Activated naive CD8-positive, alpha-beta T cell treated with anti-CD3 and anti-CD28 coated beads, Interleukin-2, amount 10 ng/mL, durations not matched to agents 7 days and 5 days (primary cell): ENCODE measurements around the gene MRPL10. TPM values are rescaled to one million over a fixed set of nuclear protein-coding genes. Genes with fewer than 3 reads are reported as not detected.

Experiments
- ATAC-seq: fragments of 150-1000 bp; cut with Tn5 transposase; one replicate; pipeline ENCODE4 v1.10.0; 2021; ENCODE audit warnings: low read depth, moderate library complexity
- POLR2A ChIA-PET: fragments of 350-600 bp; sonication (Branson Sonifier 250); formaldehyde crosslinking; loops from one replicate; lab custom pipeline; 2021; ENCODE audit warnings: antibody characterized with exemption; lab: Charles Lee
- DNase-seq: peaks from one replicate; pipeline ENCODE4 v3.0.0; 2021
- H3K27ac Mint-ChIP-seq: one replicate; pipeline ENCODE4 v1.8.0; 2022; ENCODE audit warnings: mild to moderate bottlenecking, mixed read lengths
- H3K27me3 Mint-ChIP-seq: one replicate; pipeline ENCODE4 v1.8.0; 2022; ENCODE audit warnings: mild to moderate bottlenecking, moderate library complexity, mixed read lengths
- H3K36me3 Mint-ChIP-seq: one replicate; pipeline ENCODE4 v1.8.0; 2021; ENCODE audit warnings: mild to moderate bottlenecking, mixed read lengths
- H3K4me1 Mint-ChIP-seq: one replicate; pipeline ENCODE4 v1.8.0; 2021; ENCODE audit warnings: mixed read lengths
- H3K4me3 Mint-ChIP-seq: one replicate; pipeline ENCODE4 v1.8.0; 2022; ENCODE audit warnings: mild to moderate bottlenecking, moderate library complexity, mixed read lengths
- H3K9me3 Mint-ChIP-seq: one replicate; pipeline ENCODE4 v1.8.0; 2021; ENCODE audit warnings: mixed read lengths
- total RNA-seq, 2 experiments: library from RNA; stranded (reverse); gene quantifications; one replicate each; pipeline ENCODE4 v1.2.3, GENCODE V29; 2021

Gene MRPL10
- total RNA-seq, 2 experiments from 2014 or later, result 49.7 to 50.3 TPM

DNA sequence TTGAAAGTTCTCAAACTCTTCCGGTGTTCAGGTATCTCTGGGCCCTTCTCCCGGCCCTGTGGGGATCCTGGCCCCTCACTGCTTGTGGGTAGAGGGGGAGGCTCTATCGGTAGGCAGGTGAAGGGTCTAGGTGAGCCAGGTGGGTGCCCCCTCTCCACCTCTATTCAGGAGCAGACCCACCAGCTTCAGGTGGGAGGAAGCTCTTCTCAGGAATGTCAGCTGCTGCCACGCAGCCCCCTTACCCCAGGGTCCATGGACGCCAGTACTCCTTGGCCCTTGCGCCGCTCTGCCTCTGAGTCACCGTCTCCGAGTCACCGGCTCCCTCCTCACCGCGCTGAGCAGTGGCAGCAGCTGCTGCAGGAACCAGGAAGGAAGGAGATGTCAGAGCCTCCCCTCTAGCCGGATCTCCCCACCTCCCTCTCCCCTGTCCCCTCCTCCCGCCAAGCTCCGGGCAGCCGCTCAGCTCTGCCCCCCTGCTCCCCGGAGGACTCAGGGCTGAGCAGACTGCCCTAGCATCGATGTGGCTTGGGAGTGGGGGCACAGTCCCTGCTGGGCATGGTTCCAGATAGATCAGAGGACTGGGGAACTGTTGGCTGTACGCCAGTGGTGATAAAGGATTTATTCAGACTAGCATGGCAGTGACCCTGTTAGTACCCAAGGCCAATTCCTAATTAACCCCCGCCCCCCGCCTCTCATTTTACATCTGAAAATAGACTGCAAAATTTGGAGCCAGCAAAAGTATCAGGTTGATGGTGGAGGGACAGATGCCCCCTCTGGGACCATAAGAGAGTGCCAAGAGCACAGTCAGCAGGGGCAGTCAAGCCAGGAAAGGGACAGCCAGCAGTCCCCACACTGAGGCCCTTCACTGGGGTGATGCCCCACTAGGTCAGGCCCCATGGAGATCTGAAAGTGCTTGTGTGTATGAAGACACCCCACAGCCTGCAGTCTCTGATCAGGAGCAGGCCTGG lies 9.6 kb downstream of the MRPL10 start, which contains the start of gene OSBPL7:
Gene OSBPL7, minus strand, starts transcription at position 371 of the 968 bp plus-strand sequence. CDS start 1,516 bp downstream, outside the sequence.
- Mint-ChIP-seq H3K9me3 (no peaks in the 10 kb centered on the region), H3K27ac (peak within 1 kb of the TSS; percentile 92), H3K36me3 (peaks cover 19% of the 10 kb centered on the region), H3K27me3 (no peaks in the 10 kb centered on the region), H3K4me3 (peak within 1 kb of the TSS; percentile 99), H3K4me1 (peaks cover 15% of the 10 kb centered on the region)
- DNase-seq (peak; percentile 75), ATAC-seq (peak; percentile 99)
- POLR2A ChIA-PET, result interaction anchor here (0.7 to 3.3 kb wide), 4 partner anchors 9 to 171 kb away, joined by 3 to 19 read pairs (median 5); partner anchors contain the start of genes LRRC46, MRPL10 and SP2

GRCh38 chr17:47821031-47821423 lies 10.3 kb downstream of the MRPL10 start:
- Mint-ChIP-seq H3K36me3 (peaks cover 13% of the 10 kb centered on the region), H3K4me3 (peak overlapping the region; percentile 99), H3K9me3 (no peaks in the 10 kb centered on the region), H3K27ac (peak overlapping the region; percentile 92), H3K4me1 (peaks cover 15% of the 10 kb centered on the region), H3K27me3 (no peaks in the 10 kb centered on the region)
- DNase-seq (no peak), ATAC-seq (no peak)
- POLR2A ChIA-PET, result interaction anchor here (0.7 to 3.3 kb wide), 4 partner anchors 10 to 171 kb away, joined by 3 to 19 read pairs (median 5); partner anchors contain the start of genes LRRC46, MRPL10 and SP2

GRCh38 chr17:47820033-47820789 lies 11.1 kb downstream of the MRPL10 start:
- POLR2A ChIA-PET, result interaction anchor here (3.3 kb wide), 1 partner anchor 11 kb away, joined by 19 read pairs; the partner anchor contains the start of genes LRRC46 and MRPL10
- Mint-ChIP-seq H3K4me1 (peaks cover 15% of the 10 kb centered on the region), H3K9me3 (no peaks in the 10 kb centered on the region), H3K4me3 (peak overlapping the region; percentile 99), H3K27ac (peak overlapping the region; percentile 30), H3K36me3 (peaks cover 12% of the 10 kb centered on the region), H3K27me3 (no peaks in the 10 kb centered on the region)
- ATAC-seq (no peak), DNase-seq (no peak)

GRCh38 chr17:47819475-47819874 lies 11.9 kb downstream of the MRPL10 start:
- no peak overlapping the region for H3K4me3 Mint-ChIP-seq

DNA sequence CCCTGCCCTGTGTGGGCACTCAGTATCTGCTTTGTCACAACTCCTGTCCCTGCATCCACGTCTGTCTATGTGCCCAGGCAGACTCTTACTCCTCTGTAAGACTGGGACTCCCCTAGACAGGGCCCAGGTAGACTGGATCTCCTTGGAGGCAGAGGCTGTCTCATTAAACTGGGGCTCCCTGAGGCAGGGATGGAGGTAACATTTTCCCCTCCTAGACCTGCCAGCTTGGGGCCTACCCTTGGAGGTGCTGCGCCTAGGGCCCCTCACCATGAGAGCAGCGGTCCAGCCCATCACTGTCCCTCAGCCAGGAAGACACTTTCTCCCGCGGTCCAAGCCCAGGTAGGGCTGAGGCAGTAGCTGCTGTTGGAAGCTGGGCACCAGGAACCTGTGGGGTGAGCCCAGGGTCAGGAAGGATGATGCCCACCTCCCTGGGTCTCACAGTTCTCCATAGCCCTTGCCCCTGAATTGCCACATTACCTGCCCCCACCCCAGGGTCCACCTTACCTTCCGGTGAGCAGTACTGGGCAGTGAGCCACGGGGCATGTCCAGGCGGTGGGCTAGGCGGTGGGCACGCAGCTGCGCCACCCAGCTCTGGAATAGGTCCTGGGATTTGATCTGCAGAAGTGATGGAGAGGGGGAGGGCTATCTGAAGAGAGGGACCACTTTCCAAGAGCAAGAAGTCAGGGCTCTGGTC lies 13.2 kb downstream of the MRPL10 start:
- no peak for ATAC-seq
- Mint-ChIP-seq H3K4me3 (no peak overlapping the region), H3K36me3 (peaks cover 12% of the 10 kb centered on the region), H3K27ac (no peak overlapping the region), H3K4me1 (peaks cover 15% of the 10 kb centered on the region), H3K9me3 (no peaks in the 10 kb centered on the region), H3K27me3 (no peaks in the 10 kb centered on the region)
- DNase-seq, result no peak
- POLR2A ChIA-PET, result no interaction called here

More at GRCh38 chr17:47819475-47819874, 11.9 kb downstream of the MRPL10 start:
- POLR2A ChIA-PET, result no interaction called here
- Mint-ChIP-seq H3K36me3 (peaks cover 14% of the 10 kb centered on the region), H3K4me1 (peaks cover 15% of the 10 kb centered on the region), H3K9me3 (no peaks in the 10 kb centered on the region), H3K27me3 (no peaks in the 10 kb centered on the region), H3K27ac (no peak overlapping the region)
- ATAC-seq, result no peak
- DNase-seq, result no peak

DNA sequence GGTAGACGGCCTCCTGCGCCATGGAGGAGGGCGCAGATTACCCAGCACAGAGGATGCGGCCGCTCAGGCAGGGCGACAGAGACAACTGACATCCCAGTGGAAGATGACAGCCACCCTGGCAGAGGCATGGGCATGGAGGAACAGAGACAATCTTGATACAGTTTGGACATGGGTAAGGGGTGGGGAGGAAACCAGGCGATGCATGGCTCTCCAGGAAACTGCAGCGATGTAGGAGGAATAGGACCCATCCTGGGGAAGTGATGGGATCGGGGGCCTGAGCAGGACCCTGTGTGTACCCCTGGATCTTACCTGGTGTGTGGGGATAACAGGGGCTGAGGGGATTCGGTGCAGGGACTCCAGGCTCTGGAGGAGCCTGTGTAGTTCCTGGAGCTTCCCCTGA lies 14.4 kb downstream of the MRPL10 start:
- no peak for ATAC-seq
- no peaks in the 10 kb centered on the region for H3K27me3 Mint-ChIP-seq
- H3K36me3 Mint-ChIP-seq, result peaks cover 13% of the 10 kb centered on the region
- no peaks in the 10 kb centered on the region for H3K9me3 Mint-ChIP-seq
- POLR2A ChIA-PET, result no interaction called here
- DNase-seq, result no peak
- peaks cover 13% of the 10 kb centered on the region for H3K4me1 Mint-ChIP-seq
- no peak overlapping the region for H3K4me3 Mint-ChIP-seq
- H3K27ac Mint-ChIP-seq, result no peak overlapping the region

DNA sequence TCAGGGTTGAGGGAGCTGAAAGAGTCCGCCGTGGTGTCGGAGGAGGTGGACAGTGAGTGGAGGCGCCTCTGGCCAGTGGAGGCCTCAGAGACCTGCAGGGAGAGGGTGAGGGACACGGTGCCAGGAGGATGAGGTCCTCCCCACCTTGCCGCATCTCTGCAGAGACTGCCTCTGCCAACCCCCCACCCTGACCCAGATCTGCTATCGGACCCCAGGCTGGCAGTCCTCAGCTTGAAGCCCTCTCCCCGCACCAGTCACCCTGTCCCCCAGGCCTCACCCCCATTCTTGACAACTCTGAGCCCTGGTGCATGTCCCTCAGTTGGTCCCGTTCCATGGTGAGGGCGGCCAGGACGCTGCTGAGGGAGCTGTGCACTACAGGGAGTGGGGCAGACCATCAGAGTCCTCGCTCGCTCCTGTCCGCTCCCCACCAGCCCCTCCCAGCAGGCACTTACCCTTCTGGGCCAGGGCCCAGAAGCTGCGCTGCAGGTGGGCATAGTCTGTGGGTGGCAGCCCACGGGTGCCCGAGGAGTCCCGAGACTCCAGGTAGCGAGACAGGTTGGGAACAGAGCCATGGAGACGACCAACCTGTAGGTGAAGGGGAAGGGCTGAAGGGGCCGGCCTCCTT lies 15.1 kb downstream of the MRPL10 start:
- no peak overlapping the region for H3K27ac Mint-ChIP-seq
- no peaks in the 10 kb centered on the region for H3K9me3 Mint-ChIP-seq
- POLR2A ChIA-PET, result no interaction called here
- H3K27me3 Mint-ChIP-seq, result no peaks in the 10 kb centered on the region
- DNase-seq (no peak), ATAC-seq (no peak)
- peaks cover 13% of the 10 kb centered on the region for H3K4me1 Mint-ChIP-seq
- peaks cover 12% of the 10 kb centered on the region for H3K36me3 Mint-ChIP-seq
- no peak overlapping the region for H3K4me3 Mint-ChIP-seq

DNA sequence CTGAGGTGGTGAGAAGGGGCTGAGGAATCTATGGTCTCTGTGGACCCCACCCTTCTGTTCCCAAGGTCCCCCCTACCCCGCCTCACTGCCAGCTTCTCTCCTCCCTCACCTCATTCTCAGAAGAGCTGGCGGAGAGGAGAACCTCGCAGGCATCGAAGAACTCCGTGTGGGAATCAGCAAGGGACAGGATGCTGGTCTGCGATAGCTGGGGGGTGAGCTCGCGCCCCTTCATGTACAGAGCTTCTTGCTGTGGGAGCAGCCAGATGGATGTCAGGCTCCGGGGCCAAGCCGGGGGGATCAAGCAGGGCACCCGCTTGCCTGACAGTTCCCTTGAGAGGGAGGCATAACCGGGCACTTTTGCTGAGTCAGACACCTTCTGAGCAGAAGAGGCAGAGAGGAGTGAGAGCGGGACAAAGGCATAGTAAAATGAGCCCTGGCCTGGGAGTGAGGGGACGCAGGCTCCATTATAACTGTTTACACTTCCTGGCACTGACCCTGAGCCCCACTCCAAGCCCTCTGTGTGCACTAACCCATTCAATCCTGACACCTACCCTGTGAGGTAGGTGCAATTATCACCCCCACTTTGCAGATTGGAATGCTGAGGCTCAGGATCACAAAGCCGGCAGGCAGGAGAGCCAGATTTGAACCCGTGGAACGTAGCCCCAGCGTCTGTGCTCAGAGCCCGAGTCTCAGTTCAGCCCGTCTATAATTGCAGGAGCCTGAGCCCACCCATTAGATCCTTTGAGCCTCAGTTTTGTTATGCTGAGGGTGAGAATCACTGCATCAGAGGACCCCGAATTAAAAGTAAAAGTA lies 16.0 kb downstream of the MRPL10 start:
- Mint-ChIP-seq H3K9me3 (no peaks in the 10 kb centered on the region), H3K4me1 (peaks cover 5% of the 10 kb centered on the region), H3K4me3 (no peak overlapping the region), H3K27ac (no peak overlapping the region), H3K27me3 (no peaks in the 10 kb centered on the region), H3K36me3 (peaks cover 13% of the 10 kb centered on the region)
- POLR2A ChIA-PET, result no interaction called here
- DNase-seq, result no peak
- no peak for ATAC-seq

GRCh38 chr17:47813512-47814031 lies 17.8 kb downstream of the MRPL10 start:
- peaks cover 1% of the 10 kb centered on the region for H3K4me1 Mint-ChIP-seq
- H3K9me3 Mint-ChIP-seq, result no peaks in the 10 kb centered on the region
- ATAC-seq (no peak), DNase-seq (no peak)
- POLR2A ChIA-PET, result no interaction called here
- H3K27me3 Mint-ChIP-seq, result no peaks in the 10 kb centered on the region
- H3K4me3 Mint-ChIP-seq, result no peak overlapping the region
- peaks cover 14% of the 10 kb centered on the region for H3K36me3 Mint-ChIP-seq
- H3K27ac Mint-ChIP-seq, result no peak overlapping the region

DNA sequence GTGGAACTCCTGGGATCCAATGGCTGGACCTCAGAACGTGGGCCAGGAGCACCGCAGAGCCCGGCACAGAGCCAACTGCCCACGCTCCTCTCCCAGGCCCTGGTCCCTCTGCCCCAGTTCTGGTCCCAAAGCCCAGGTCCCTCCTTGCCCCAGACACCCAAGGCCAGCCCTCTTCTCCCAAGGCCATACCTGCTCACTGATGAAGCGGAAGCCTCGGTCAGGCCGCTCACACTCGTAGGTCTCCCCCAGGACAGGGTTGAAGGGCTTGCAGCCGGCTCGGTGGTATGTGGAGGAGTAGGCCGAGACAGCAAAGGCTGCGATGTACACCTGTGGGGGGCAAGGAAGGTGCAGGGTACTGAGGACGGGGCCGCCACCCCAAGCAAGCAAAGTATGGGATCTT lies 18.3 kb downstream of the MRPL10 start:
- POLR2A ChIA-PET, result no interaction called here
- ATAC-seq (no peak), DNase-seq (no peak)
- H3K4me1 Mint-ChIP-seq, result peaks cover 1% of the 10 kb centered on the region
- no peaks in the 10 kb centered on the region for H3K9me3 Mint-ChIP-seq
- no peaks in the 10 kb centered on the region for H3K27me3 Mint-ChIP-seq
- no peak overlapping the region for H3K4me3 Mint-ChIP-seq
- H3K27ac Mint-ChIP-seq, result no peak overlapping the region
- H3K36me3 Mint-ChIP-seq, result peaks cover 14% of the 10 kb centered on the region

- Mint-ChIP-seq H3K36me3 (peaks cover 16% of the 10 kb centered on the region), H3K27ac (no peak overlapping the region), H3K9me3 (no peaks in the 10 kb centered on the region), H3K4me1 (peaks cover 1% of the 10 kb centered on the region), H3K27me3 (no peaks in the 10 kb centered on the region), H3K4me3 (no peak overlapping the region)
- ATAC-seq (no peak), DNase-seq (no peak)
- POLR2A ChIA-PET, result no interaction called here
Observed at GRCh38 chr17:47812146-47812920, 19.0 kb downstream of the MRPL10 start.
